GM12892 (cell line): ENCODE results near the gene CLDN34.

Experiments used
- DNase-seq: peaks from one replicate; pipeline ENCODE4 v3.0.0; 2011; ENCODE audit not compliant: insufficient read length
- FAIRE-seq: peaks from 2 replicates; lab custom pipeline; 2011; peaks lifted over from hg19 to GRCh38; lab: Jason Lieb, UNC
- POLR2A ChIP-seq: IDR thresholded peaks from 2 replicates; pipeline ENCODE4 v1.6.1; 2011; ENCODE audit warnings: low read depth, low read length, control low read depth
- POLR2AphosphoS5 ChIP-seq: IDR thresholded peaks from 2 replicates; pipeline ENCODE4 v1.6.1; 2011; ENCODE audit warnings: low read depth, low read length, control low read depth
- TAF1 ChIP-seq: IDR thresholded peaks from 2 replicates; pipeline ENCODE4 v1.6.1; 2011; ENCODE audit warnings: low read depth, mild to moderate bottlenecking, control low read depth, low read length, borderline replicate concordance

CLDN34 gene

GRCh38 chrX:10008483-10009056, 41.4 kb downstream of the CLDN34 start:
- TF ChIP-seq TAF1 (no peak), POLR2AphosphoS5 (no peak), POLR2A (no peak)
- no peak for FAIRE-seq

GRCh38 chrX:10009741-10010140, 42.6 kb downstream of the CLDN34 start:
- no peak for DNase-seq
- TF ChIP-seq POLR2A (no peak), TAF1 (no peak), POLR2AphosphoS5 (no peak)
- FAIRE-seq = peak; percentile 42

More at GRCh38 chrX:10008483-10009056, 41.4 kb downstream of the CLDN34 start:
- no peak for DNase-seq

GRCh38 chrX:10010686-10011085, 43.5 kb downstream of the CLDN34 start:
- no peak for TF ChIP-seq POLR2A
- TF ChIP-seq POLR2AphosphoS5 = no peak
- TF ChIP-seq TAF1 = no peak
- DNase-seq (no peak), FAIRE-seq (no peak)

- peak; percentile 9 for FAIRE-seq
- TF ChIP-seq POLR2A = no peak
- no peak for TF ChIP-seq TAF1
- TF ChIP-seq POLR2AphosphoS5 = no peak
- no peak for DNase-seq
Observed at GRCh38 chrX:10011261-10011931, 44.2 kb downstream of the CLDN34 start.

- no peak for DNase-seq
- FAIRE-seq = peak; percentile 40
Observed at GRCh38 chrX:10011991-10012390, 44.8 kb downstream of the CLDN34 start.

GRCh38 chrX:10014462-10015354, 47.5 kb downstream of the CLDN34 start:
- TF ChIP-seq TAF1 = no peak; the same call in 1 of the 2 replicates
- peak; percentile 23; the same call in 1 of the 2 replicates for TF ChIP-seq POLR2A
- DNase-seq (peak; percentile 61), FAIRE-seq (peak; percentile 66)

More at GRCh38 chrX:10011991-10012390, 44.8 kb downstream of the CLDN34 start:
- TF ChIP-seq POLR2A = no peak
- TF ChIP-seq POLR2AphosphoS5 = no peak
- TF ChIP-seq TAF1 = no peak

GRCh38 chrX:10015355-10015722, 48.2 kb downstream of the CLDN34 start:
- TF ChIP-seq POLR2AphosphoS5 (no peak), POLR2A (0 out of 2 replicates have a peak, but pooled peaks have one; percentile 1)
- FAIRE-seq (no peak), DNase-seq (no peak)

GRCh38 chrX:10015723-10016518, 48.8 kb downstream of the CLDN34 start:
- FAIRE-seq (no peak), DNase-seq (no peak)
- TF ChIP-seq POLR2AphosphoS5 = no peak
- no peak for TF ChIP-seq POLR2A
- no peak for TF ChIP-seq TAF1

- TF ChIP-seq POLR2A (no peak), TAF1 (no peak), POLR2AphosphoS5 (no peak)
- no peak for DNase-seq
- no peak for FAIRE-seq
Observed at GRCh38 chrX:10016519-10017132, 49.5 kb downstream of the CLDN34 start.

- FAIRE-seq (no peak), DNase-seq (no peak)
- TF ChIP-seq POLR2A = no peak
Observed at GRCh38 chrX:10017872-10018271, 50.7 kb downstream of the CLDN34 start.
